G401.6 (cell line): ENCODE results near the gene OR1D5.
"Not testable (repeated sequence)": the region's sequence is repeated elsewhere in the genome, so short reads cannot be mapped to it uniquely, and the experiment has no call there.

ENCODE experiments used
- FAIRE-seq: peaks from 2 replicates; lab custom pipeline; 2012; peaks lifted over from hg19 to GRCh38; lab: Jason Lieb, UNC

The OR1D5 gene, protein sequence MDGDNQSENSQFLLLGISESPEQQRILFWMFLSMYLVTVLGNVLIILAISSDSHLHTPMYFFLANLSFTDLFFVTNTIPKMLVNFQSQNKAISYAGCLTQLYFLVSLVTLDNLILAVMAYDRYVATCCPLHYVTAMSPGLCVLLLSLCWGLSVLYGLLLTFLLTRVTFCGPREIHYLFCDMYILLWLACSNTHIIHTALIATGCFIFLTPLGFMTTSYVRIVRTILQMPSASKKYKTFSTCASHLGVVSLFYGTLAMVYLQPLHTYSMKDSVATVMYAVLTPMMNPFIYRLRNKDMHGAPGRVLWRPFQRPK

DNA sequence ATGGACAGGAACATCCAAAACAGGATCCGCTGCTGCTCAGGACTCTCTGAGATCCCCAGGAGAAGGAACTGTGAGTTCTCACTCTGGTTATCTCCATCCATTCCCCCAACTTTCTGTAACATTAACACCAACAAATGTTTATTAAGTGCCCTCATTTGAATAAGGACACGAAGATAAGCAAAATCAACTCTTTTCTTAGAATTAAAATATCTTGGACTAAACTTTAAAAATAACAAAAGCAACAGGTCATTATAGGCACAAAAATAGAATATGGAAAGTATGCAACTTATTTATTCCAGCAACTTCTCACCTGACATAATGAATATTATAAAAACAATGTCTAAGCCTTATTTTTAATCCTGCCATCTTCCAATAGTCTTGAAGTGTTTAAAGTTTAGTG is at the start of gene OR1D5:
OR1D5 (minus strand) TSS at position 101 of the 400 bp plus-strand sequence; CDS start at position 101, 0 bp downstream.
- peak; percentile 76 for FAIRE-seq

DNA sequence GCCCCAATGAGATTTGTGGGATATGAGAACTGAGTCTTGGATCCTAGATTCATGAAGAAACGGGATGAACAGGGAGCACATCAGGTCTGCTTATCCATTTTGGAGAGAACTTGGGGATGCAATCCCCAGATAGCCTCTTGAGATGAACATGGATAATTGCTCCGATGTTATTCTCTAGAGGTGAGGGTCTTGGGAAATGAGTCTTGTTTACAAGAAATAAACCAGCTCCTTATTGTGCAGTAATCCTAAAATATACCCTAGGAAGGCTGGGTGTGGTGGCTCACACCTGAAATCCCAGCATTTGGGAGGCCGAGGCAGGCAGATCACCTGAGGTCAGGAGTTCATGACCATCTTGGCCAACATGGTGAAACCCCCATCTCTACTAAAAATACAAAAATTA is 40.9 kb upstream of the OR1D5 start, which contains the start of gene OR1D2:
OR1D2 (minus strand) TSS at position 101 of the 400 bp plus-strand sequence. CDS start 11,426 bp downstream, outside the sequence.
- no peak for FAIRE-seq

DNA sequence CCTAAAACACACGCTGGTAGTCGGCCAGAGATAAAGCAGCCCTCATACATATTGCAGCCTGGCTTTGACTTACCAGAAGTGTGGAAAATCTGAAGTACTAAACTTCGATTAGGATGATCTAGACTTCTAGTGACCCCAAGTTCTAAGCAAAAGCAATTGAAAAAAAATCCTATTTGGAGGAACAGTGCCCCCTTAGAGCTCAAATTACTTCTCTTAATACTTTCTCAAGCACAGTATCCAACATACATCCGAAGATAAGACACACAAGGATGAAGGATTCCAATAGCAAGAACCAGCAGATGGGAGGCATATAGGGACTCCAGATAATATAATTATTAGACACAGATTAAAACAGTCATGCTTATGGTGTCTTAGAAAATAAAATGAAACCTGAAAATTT is 10.4 kb upstream of the OR1D5 start:
- not testable (repeated sequence) for FAIRE-seq

DNA sequence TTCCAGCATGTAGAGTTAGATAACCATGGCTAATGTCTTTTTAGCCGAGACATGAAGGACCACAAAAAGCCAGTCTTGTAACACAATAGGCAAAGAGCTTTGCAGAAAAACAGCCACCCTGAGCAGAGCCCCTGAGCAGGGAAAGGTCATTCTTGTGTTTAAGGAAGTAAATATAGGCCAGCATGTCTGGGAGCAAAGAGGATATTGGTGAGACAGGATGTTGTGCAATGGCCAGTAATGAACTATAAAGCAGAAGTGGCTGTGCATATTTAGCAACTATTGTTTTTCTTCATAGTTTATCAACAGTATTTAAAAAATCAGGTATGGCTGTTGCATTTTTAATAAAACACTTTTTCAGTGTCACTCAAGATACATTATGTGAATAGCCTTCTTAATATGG is 1.8 kb upstream of the OR1D5 start:
- peak; percentile 11 for FAIRE-seq

DNA sequence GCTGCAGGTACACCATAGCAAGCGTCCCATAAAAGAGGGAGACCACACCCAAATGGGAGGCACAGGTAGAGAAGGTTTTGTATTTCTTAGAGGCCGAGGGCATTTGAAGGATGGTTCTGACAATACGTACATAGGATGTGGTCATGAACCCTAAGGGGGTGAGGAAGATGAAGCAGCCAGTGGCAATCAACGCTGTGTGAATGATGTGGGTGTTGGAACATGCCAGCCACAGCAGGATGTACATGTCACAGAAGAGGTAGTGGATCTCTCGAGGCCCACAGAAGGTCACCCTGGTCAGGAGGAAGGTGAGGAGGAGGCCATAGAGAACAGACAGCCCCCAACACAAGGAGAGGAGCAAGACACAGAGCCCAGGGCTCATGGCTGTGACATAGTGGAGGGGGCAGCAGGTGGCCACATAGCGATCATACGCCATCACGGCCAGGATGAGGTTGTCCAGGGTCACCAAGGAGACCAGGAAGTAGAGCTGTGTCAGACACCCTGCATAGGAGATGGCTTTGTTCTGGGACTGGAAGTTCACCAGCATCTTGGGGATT is 506 bp downstream of the OR1D5 start:
- not testable (repeated sequence) for FAIRE-seq

DNA sequence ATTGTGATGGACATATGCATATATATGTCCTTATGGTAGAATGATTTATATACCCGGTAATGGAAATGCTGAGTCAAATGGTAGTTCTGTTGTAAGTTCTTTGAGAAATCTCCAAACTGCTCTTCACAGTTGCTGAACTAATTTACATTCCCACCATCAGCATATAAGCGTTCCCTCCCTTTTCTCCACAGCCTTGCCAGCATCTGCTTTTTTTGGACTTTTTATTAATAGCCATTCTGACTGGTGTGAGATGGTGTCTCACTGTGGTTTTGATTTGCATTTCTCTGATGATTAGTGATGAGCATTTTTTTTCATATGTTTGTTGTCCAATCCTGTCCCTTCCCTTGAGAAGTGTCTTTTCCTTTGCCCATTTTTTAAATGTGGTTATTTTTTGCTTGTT is 8.5 kb downstream of the OR1D5 start:
- FAIRE-seq: not testable (repeated sequence)

DNA sequence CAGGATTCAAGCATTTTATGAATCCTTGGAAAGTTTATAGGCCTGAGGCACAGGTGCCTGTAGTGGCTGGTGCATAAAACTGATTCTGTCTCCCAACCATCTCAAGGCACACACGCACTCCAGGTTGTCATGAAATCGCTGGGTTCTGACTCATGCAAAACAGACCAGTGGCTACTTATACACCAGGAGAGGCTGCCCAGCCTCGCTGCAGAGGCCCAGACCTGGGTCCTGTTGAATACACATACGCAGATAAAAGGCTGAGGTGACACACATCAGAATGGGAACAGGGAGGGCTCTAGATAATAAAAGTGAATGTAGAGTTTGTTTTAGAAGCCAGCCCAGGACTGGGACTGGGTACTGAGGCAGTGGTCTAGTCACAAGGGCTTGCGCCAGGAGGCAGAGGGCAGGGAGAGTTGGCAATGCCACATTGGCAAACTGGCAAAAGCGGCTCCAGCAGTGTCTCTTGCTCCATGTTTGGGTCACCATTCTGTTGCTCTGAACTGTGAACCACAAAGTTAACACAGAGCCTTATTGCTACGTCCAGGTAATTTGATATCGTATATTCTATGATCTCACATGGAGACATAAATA is 13.6 kb downstream of the OR1D5 start:
- no peak for FAIRE-seq

DNA sequence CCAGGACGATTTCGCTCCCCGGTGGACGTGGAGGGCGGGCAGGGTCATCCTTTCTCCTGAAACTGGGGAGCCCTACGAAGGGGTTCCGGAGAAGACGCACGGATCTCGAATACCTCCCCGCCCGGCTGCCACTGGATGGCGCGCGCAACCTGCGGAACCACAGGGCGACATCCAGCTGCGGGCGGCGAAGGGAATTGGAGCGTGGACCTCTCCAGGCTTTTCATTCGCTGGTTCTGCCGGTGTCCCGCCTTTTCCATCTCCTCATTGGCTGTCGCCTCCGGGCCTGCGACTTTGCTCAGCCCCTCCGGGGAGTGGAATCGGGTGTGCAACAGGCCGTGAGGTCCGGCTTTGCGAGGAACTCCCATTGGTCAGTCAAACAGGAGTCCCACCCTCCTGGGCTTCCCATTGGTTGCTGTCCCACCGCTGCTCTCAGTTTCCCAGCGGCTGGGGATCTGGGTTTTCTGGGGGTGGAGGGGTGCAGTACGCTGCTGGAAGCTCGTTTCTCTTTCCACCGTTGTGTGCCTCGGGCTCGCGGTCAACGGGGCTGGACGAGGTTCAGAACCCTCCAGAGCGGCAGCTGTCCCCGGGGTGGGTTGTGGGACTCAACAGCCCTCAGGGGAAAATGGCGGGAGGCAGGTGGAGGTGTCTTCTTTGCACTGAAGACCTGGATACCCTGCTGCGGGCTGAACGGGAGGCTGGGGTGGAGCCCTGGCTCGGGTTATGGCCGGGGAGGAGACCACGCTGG is 14.5 kb downstream of the OR1D5 start:
- FAIRE-seq: peak; percentile 96

DNA sequence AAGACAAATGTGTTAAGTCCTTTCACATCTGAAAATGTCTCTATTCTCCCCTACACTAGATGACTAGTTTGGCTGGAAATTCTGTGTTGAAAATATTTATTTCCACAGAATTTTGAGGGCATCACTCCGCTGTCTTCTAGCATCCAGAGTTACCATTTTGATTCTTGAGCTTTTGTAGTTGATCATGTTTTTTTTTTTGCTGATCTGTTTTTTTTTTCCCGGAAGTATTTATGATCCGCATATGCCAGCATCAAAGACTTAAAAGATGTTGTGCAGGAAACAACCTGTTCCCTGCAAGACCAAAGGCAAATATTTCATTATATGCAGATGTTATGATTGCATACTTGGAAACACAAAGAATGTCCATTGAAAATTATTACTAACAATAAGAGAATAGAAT is 16.7 kb downstream of the OR1D5 start:
- no peak for FAIRE-seq

DNA sequence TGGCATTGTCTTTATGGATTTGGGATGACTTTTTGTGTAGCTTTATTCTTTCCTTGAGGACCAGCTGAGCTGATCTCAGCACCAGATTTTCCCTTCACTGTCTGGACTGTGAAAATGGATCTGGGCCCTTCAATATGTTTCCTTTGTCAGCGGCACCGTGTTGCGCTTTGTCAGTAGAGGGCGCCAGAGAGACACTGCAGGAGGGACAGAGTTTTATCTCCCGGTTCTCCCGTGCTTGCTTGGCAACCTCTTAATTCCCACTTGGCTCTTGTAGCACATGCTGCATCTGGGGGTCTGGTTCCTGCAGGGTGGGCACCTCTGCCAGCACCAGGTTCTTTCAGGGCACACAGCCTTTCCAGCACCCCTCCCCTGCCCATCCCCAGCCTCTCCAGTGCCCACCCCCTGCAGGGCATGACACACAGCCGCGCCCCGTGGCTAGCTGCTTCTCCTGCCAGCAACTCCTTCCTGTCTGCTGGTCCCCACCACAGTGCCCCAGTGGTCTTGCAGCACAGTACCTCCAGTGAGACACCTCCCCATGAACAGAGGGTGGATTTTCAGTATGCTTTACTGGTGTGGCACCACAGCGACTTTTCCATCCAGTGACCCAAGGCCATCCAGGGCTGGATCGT is 19.6 kb downstream of the OR1D5 start:
- no peak for FAIRE-seq

DNA sequence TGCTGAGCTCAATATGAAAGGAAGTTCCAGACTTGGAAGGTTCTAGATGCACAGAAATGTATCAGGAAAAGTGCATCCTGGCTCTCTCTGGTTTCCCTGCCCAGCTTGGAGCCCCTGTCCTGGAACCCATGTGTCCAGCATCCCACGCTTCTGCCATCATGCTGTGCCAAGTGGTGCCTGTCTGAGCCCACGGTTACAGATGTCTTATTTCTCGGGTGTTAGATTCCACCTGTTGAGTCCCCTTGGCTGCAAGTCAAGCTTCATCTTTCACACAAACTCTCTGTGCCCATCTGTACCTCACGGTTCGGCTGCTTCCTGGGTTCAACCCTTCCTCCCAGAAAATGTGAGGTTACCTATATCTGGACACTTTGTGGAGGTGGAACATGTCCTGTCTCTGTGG is 22.5 kb downstream of the OR1D5 start:
- no peak for FAIRE-seq

DNA sequence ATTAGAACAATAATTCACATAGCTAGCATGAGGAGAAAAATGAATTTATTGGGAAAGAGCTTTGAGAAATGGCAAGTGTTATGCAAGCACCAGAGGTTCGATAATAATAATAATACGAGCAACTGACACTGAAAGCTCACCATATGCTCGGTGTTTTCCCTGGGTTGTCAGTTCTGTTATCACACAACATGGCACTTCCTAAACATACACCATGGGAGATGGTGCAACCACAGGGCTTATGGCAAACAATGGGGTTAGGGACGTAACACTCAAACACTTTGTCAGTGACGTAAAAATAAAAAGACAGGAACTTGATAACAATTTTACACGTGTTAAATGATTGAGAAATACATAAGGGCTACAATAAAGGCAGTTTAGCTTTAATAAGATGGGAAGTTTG is 23.7 kb downstream of the OR1D5 start:
- no peak for FAIRE-seq

DNA sequence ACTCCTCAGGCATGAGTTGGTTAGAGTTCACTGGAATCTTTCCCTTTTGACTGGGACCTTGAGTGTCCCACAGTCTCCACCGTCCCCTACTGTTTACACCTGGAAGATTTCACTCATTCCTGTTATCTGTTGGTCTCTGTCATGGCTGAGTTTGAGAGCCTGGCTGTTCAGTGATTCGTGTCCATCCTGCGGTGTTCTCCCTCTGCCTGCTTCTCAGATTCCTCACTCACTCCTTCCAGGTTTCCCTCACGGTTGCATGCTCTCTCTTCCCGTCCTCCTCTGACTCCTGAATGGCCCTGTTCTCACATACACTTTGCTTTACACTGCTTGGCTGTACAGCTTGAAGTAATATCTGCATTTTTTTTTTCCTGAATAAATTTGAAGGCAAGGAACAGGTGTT is 24.5 kb downstream of the OR1D5 start:
- FAIRE-seq: no peak

DNA sequence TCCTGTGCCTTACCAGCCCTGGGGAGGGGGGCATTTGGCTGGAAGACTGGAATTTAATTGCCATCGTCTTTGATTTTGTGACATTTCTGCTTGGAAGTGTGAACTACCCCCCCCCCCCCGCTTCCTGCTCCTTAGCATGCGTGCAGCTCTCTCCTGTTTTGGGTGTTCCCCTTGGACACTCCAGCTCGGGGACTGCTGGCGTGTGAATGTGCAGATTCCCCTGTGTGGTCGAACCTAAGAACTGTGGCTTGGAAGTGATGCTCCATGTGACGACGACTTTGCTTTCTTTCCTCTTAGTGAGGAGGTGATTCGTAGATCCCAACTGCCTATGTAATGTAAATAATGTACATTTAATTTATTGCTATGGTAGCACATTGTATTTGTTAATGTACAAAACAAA is 26.1 kb downstream of the OR1D5 start:
- FAIRE-seq: no peak

DNA sequence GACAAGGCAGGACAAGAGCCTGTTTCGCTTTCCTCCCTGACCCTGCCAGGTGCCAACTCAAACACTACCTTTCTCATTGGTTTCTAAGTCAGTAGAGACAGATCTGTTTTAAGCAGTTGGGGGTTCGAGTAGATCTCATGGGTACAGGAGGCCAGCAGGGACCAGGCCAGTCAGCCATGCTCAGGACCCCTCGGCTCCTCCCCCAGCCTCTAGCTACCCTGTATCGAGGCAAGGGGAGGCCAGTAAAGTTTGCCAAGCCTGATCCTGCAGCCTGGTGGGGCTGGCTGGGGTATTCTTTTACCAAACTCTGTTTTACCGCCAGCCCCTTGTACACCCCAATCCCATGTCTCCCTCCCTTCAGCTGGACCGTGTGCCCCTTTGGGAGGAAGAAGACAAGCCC is 26.6 kb downstream of the OR1D5 start:
- FAIRE-seq: no peak

DNA sequence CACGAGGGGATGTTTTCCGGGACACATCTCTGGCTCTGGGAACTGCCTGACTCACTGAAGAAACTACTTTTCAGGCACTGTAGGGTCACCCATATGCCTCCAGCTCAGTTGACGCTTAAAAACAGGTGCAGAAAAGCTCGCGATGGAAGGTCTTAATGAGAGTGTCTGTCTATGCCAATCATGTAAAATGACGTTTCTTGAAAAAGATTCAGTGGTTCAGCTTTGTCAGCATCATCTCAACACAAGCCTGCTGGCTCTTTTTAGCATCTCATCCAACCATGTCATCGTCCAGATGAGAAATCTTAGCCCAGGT is 27.5 kb downstream of the OR1D5 start:
- FAIRE-seq: no peak

DNA sequence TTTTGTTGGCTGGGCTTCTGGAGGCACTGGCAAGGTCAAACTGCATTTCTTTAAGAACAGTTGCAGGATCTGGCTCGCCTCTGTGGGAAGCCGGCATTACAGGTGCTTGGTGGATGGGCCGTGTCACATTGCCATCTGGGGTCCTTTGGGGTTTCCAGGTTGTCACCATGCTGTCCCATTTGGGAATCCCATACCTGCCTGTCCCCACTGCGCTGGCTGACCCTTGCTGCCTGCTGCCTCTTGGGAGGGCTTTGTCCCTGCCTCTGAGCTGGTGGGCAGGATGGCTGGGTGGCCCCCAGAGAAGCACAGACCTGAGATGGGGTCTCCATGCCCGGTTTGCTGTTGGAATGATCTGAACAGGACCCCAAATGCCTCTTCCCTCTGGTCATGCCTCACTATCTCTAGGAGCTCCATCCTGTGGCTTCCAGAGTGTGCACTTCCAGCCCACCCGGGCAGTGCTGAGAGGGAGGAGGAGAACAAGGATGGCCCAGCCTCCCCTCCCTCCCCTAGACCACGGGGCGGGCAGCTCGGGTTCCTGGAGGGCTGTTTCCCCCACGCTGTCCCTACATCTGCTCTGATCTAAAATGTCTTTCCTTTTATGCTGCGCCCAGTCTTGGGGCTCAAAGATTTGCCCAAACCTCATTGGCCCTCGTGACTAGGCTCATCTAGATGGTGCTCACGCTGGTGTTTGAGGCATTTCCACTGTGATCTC is 28.0 kb downstream of the OR1D5 start:
- no peak for FAIRE-seq

DNA sequence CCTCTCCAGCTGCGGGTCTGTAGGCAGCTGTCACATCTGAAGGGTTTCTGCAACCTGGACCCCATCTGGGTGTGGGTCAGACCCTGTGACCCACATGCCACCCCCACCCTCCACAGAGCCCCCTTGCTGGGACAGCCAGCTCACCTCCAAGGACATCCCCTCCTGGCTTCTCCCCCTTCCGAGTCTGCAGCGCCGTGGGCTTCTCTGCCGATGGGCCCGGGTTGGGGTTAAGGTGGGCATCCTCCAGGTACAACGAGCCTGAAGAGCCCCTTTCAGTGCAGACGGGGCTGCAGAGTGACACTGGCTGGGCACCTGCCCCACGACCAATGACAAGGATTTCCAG is 28.9 kb downstream of the OR1D5 start:
- FAIRE-seq: no peak

DNA sequence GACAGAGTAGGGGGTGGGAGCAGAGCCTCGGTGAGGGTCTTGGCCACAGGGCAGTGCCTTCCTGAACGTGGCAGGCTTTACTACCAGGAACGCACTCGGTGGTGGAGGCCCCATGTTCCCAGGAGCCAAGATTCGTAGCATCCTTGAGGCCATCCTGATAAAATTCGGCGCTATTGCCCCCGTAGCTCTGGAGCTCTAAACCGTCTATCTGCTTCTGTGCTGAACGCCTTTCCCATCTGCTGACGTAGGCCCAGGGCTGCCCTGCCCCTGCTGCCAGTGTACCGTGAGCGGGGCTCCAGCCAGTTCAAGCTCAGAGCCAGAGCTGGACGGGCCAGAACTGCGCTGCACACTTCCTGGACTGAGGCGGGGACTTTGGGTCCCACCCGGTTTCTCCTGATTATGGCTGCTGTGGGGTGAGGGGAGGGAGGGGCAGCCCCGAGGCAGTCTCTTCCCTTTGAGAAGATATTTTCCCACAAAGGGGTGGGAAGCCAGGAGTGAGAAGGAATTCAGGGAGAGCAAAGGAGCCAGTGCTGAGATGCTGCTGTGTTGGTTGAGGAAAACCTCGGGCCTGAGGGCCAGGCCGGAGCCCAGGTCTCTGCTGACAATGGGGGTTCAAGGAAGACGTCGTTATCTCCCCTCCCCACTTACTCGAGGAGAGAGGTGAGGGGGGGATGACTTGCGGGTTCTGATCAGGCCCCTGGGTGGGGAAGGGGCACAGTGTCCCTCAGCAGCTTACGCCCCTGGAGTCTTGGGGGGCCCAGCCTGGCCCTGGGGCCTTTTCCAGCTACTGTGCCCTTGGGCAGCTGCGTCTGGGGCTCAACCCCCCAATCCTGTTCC is 29.4 kb downstream of the OR1D5 start:
- FAIRE-seq: no peak

DNA sequence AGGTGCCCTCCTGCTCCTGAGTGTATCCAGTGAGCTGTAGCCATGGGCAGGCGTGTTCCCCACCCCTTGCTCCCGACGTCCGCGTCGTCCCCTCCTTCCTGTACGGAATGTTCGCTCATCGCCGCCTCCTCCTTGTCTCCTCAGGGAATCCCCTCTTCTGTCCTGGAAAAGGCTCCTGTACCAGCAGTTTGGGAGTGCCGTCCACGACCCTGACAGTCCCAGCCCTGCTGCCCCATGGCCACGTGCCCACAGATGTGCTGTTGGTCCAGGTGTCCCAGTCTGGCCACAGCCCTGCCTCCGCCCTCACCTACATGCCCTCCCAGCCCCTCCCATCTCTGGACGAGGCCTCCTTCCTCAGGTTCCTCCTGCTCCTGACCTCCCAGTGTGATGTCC is 30.2 kb downstream of the OR1D5 start:
- FAIRE-seq: no peak
